Esophagus (tissue), 2 donors: ENCODE measurements around the gene CLRN2. TPM values are rescaled to one million over a fixed set of nuclear protein-coding genes. Genes with fewer than 3 reads are reported as not detected.

Experiments
- H3K27ac ChIP-seq, 2 donors: one replicate each; pipeline ENCODE4 v1.5.1; 2013; ENCODE audit warnings: low read depth in 2 of 2, mild to moderate bottlenecking in 2 of 2, inconsistent platforms in 1 of 2, low read length in 1 of 2, moderate library complexity in 1 of 2
- H3K27me3 ChIP-seq, 2 donors: one replicate each; pipeline ENCODE4 v1.6.1; 2013; ENCODE audit warnings: low read length in 2 of 2, control low read depth in 1 of 2, mild to moderate bottlenecking in 1 of 2; ENCODE audit not compliant: insufficient read depth in 2 of 2, control insufficient read depth in 1 of 2
- H3K36me3 ChIP-seq, 2 donors: one replicate each; pipeline ENCODE4 v1.6.1; 2013; ENCODE audit warnings: low read length in 1 of 2; ENCODE audit not compliant: control insufficient read depth in 2 of 2, insufficient read depth in 2 of 2
- H3K4me1 ChIP-seq, 2 donors: one replicate each; pipeline ENCODE4 v1.6.1; 2013; ENCODE audit warnings: low read length in 1 of 2; ENCODE audit not compliant: control insufficient read depth in 2 of 2, insufficient read depth in 2 of 2
- H3K4me3 ChIP-seq, 2 donors: one replicate each; pipeline ENCODE4 v1.5.1; 2013; ENCODE audit warnings: low read length in 2 of 2, mild to moderate bottlenecking in 2 of 2, low read depth in 1 of 2, moderate library complexity in 1 of 2
- H3K9me3 ChIP-seq, 2 donors: one replicate each; pipeline ENCODE4 v1.6.1; 2013; ENCODE audit warnings: mild to moderate bottlenecking in 2 of 2, low read depth in 1 of 2, low read length in 1 of 2, moderate library complexity in 1 of 2; ENCODE audit not compliant: control insufficient read depth in 2 of 2, insufficient read depth in 1 of 2
- WGBS, 2 donors: extraction: QIAGEN DNeasy Blood & Tissue Kit; methylation state at CpG; one replicate each; pipeline ENCODE4 v1.1.7; 2013; 5-methylcytosine and 5-hydroxymethylcytosine counted together
- polyA plus RNA-seq, 2 donors: library from polyadenylated mRNA; stranded (reverse); fragments of 200-250 nt; gene quantifications; one replicate each; pipeline ENCODE4 v1.2.3, GENCODE V29; 2013
- donor health status: healthy with polysubstance abuse.
- donor health status: Bipolar disorder and iron deficiency.

The CLRN2 gene
- polyA plus RNA-seq, 2 donors, result not detected

GRCh38 chr4:17556498-17556897 is 41.5 kb downstream of the CLRN2 start:
- Histone ChIP-seq H3K4me3 (no peak overlapping the region), H3K9me3 (no peaks in the 10 kb centered on the region), H3K36me3 (no peaks in the 10 kb centered on the region), H3K4me1 (no peaks in the 10 kb centered on the region), H3K27me3 (no peaks in the 10 kb centered on the region), H3K27ac (no peak overlapping the region)

- no peaks in the 10 kb centered on the region for H3K9me3 ChIP-seq
- 64 to 71% methylated on average over 5 of the region's 5 CpGs for WGBS, 2 donors
- H3K4me1 ChIP-seq, result no peaks in the 10 kb centered on the region
- no peak overlapping the region for H3K4me3 ChIP-seq
- H3K27ac ChIP-seq, result no peak overlapping the region
- no peaks in the 10 kb centered on the region for H3K27me3 ChIP-seq
- no peaks in the 10 kb centered on the region for H3K36me3 ChIP-seq
Observed at GRCh38 chr4:17557880-17558279, 42.9 kb downstream of the CLRN2 start.

GRCh38 chr4:17558941-17559708 is 44.2 kb downstream of the CLRN2 start:
- Histone ChIP-seq H3K36me3 (no peaks in the 10 kb centered on the region), H3K9me3 (no peaks in the 10 kb centered on the region), H3K4me3 (no peak overlapping the region), H3K27ac (no peak overlapping the region), H3K4me1 (no peaks in the 10 kb centered on the region), H3K27me3 (no peaks in the 10 kb centered on the region)
- 89 to 93% methylated on average over 4 of the region's 4 CpGs for WGBS, 2 donors

- Histone ChIP-seq H3K27me3 (no peaks in the 10 kb centered on the region), H3K4me1 (no peaks in the 10 kb centered on the region), H3K4me3 (no peak overlapping the region), H3K27ac (no peak overlapping the region), H3K36me3 (no peaks in the 10 kb centered on the region), H3K9me3 (no peaks in the 10 kb centered on the region)
- WGBS, 2 donors, result 91 to 92% methylated on average over 3 of the region's 3 CpGs
Observed at GRCh38 chr4:17559709-17560048, 44.7 kb downstream of the CLRN2 start.

- Histone ChIP-seq H3K4me3 (no peak overlapping the region), H3K4me1 (no peaks in the 10 kb centered on the region), H3K27ac (no peak overlapping the region), H3K9me3 (no peaks in the 10 kb centered on the region), H3K27me3 (no peaks in the 10 kb centered on the region), H3K36me3 (no peaks in the 10 kb centered on the region)
- 85 to 87% methylated on average over 6 of the region's 6 CpGs for WGBS, 2 donors
Observed at GRCh38 chr4:17560065-17560673, 45.2 kb downstream of the CLRN2 start.

- Histone ChIP-seq H3K9me3 (no peaks in the 10 kb centered on the region), H3K4me3 (no peak overlapping the region), H3K27me3 (no peaks in the 10 kb centered on the region), H3K36me3 (no peaks in the 10 kb centered on the region), H3K27ac (no peak overlapping the region), H3K4me1 (no peaks in the 10 kb centered on the region)
- 73 to 77% methylated on average over 8 of the region's 8 CpGs for WGBS, 2 donors
Observed at GRCh38 chr4:17561195-17561909, 46.4 kb downstream of the CLRN2 start.

- 72 to 77% methylated on average over 1 of the region's 1 CpG for WGBS, 2 donors
- H3K9me3 ChIP-seq, result no peaks in the 10 kb centered on the region
- no peak overlapping the region for H3K27ac ChIP-seq
- no peak overlapping the region for H3K4me3 ChIP-seq
- no peaks in the 10 kb centered on the region for H3K36me3 ChIP-seq
- H3K27me3 ChIP-seq, result no peaks in the 10 kb centered on the region
- no peaks in the 10 kb centered on the region for H3K4me1 ChIP-seq
Observed at GRCh38 chr4:17562157-17562556, 47.2 kb downstream of the CLRN2 start.

GRCh38 chr4:17565846-17566245 is 50.9 kb downstream of the CLRN2 start:
- H3K27ac ChIP-seq, result no peak overlapping the region
- no peak overlapping the region for H3K4me3 ChIP-seq
- WGBS, 2 donors, result 92% methylated on average over 3 of the region's 3 CpGs
- H3K36me3 ChIP-seq, result no peaks in the 10 kb centered on the region
- H3K27me3 ChIP-seq, result no peaks in the 10 kb centered on the region
- H3K4me1 ChIP-seq, result no peaks in the 10 kb centered on the region
- H3K9me3 ChIP-seq, result no peaks in the 10 kb centered on the region

- Histone ChIP-seq H3K4me3 (no peak overlapping the region), H3K36me3 (no peaks in the 10 kb centered on the region), H3K27ac (no peak overlapping the region), H3K27me3 (no peaks in the 10 kb centered on the region), H3K9me3 (no peaks in the 10 kb centered on the region), H3K4me1 (no peaks in the 10 kb centered on the region)
- WGBS, 2 donors, result 79 to 80% methylated on average over 2 of the region's 2 CpGs
Observed at GRCh38 chr4:17567271-17567670, 52.3 kb downstream of the CLRN2 start.
